ENCODE results near the gene PPP2R2C. TPM values are rescaled to one million over a fixed set of nuclear protein-coding genes. Genes with fewer than 3 reads are reported as not detected.

The PPP2R2C gene
- total RNA-seq, 2 donors from 2014 or later = 0.66 to 0.78 TPM

DNA sequence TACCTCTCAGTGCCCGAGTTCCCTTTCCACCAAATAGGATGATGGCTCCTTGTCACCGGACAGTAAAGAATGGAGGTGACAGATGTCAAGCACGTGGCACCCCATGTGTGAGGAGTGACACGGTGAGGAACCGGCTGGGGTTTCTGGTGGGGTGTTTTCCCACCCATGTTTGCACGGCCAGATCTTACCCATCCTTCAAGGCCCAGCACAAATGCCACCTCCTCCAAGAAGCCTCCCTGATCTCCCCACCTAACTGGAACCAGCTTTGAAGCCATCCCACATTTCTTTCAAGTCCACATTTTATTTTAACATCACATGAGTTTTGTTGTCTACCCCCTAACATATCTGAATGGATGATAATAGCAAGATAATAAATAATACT is 139.8 kb downstream of the PPP2R2C start:
- H3K9me3 ChIP-seq = no peaks in the 10 kb centered on the region
- no peak for DNase-seq
- TF ChIP-seq POLR2A (IDR thresholded peaks at IDR 0.05) = no peak
- TF ChIP-seq, protein P1, sequence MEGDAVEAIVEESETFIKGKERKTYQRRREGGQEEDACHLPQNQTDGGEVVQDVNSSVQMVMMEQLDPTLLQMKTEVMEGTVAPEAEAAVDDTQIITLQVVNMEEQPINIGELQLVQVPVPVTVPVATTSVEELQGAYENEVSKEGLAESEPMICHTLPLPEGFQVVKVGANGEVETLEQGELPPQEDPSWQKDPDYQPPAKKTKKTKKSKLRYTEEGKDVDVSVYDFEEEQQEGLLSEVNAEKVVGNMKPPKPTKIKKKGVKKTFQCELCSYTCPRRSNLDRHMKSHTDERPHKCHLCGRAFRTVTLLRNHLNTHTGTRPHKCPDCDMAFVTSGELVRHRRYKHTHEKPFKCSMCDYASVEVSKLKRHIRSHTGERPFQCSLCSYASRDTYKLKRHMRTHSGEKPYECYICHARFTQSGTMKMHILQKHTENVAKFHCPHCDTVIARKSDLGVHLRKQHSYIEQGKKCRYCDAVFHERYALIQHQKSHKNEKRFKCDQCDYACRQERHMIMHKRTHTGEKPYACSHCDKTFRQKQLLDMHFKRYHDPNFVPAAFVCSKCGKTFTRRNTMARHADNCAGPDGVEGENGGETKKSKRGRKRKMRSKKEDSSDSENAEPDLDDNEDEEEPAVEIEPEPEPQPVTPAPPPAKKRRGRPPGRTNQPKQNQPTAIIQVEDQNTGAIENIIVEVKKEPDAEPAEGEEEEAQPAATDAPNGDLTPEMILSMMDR (IDR thresholded peaks at IDR 0.05) = no peak
- 56 to 57% methylated on average over 6 of the region's 6 CpGs for WGBS, 2 donors
- peaks cover 0 to 5% of the 10 kb centered on the region in 2 donors for H3K27me3 ChIP-seq
- no peak for ATAC-seq
- H3K27ac ChIP-seq = no peak overlapping the region
- intact Hi-C loops (cut with DNase I) = no loop called here
- H3K4me3 ChIP-seq = no peak overlapping the region
- H3K36me3 ChIP-seq (replicated peaks in 1 of 2; ENCODE audit: insufficient read depth in 1 of 2, low read depth in 2 of 2) = no peaks in the 10 kb centered on the region
- peaks cover 6% of the 10 kb centered on the region for H3K4me1 ChIP-seq

GRCh38 chr4:6332042-6332668 is 140.3 kb downstream of the PPP2R2C start:
- ATAC-seq (peak; percentile 26), DNase-seq (peak in 2 of 4 donors; percentile 45 to 54)
- H3K27ac ChIP-seq = no peak overlapping the region
- peaks cover 0 to 5% of the 10 kb centered on the region in 2 donors for H3K27me3 ChIP-seq
- H3K9me3 ChIP-seq = no peaks in the 10 kb centered on the region
- TF ChIP-seq, protein P1 (IDR thresholded peaks at IDR 0.05) = peak; percentile 42 to 66 (median 57)
- no peak for TF ChIP-seq POLR2A (IDR thresholded peaks at IDR 0.05)
- 33 to 49% methylated on average over 14 to 18 of the region's 18 CpGs for WGBS, 2 donors
- intact Hi-C loops (cut with DNase I) = no loop called here
- H3K4me3 ChIP-seq = no peak overlapping the region
- H3K36me3 ChIP-seq (replicated peaks in 1 of 2; ENCODE audit: insufficient read depth in 1 of 2, low read depth in 2 of 2) = no peaks in the 10 kb centered on the region
- peaks cover 1% of the 10 kb centered on the region for H3K4me1 ChIP-seq

DNA sequence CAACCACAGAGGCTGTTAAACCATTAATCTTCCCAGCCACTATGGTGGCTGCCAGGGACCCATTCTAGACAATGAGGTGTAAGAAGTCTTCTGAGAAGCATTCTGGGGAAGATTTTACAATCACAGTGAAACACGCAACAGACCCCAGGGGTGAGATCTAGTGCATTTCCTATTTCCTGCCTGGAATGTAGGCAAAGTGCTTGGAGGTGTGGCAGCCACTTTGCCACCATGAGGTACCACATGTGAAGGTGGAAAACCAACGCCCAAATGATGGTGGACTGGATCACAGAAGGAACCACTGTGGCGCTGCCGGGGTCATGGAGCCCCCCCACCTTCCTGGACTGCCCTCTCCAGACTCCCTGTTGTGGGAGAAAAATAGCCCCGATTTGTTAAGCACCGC is 140.9 kb downstream of the PPP2R2C start:
- Histone ChIP-seq H3K27me3 (peaks cover 0 to 5% of the 10 kb centered on the region in 2 donors), H3K27ac (no peak overlapping the region), H3K9me3 (no peaks in the 10 kb centered on the region), H3K4me3 (no peak overlapping the region), H3K36me3 (replicated peaks in 1 of 2; ENCODE audit: insufficient read depth in 1 of 2, low read depth in 2 of 2) (no peaks in the 10 kb centered on the region), H3K4me1 (no peaks in the 10 kb centered on the region)
- WGBS, 2 donors = 80 to 92% methylated on average over 6 of the region's 6 CpGs
- ATAC-seq (no peak), DNase-seq (no peak)
- intact Hi-C loops (cut with DNase I) = no loop called here
- TF ChIP-seq POLR2A (IDR thresholded peaks at IDR 0.05) = no peak
- TF ChIP-seq, protein P1 (IDR thresholded peaks at IDR 0.05) = no peak

DNA sequence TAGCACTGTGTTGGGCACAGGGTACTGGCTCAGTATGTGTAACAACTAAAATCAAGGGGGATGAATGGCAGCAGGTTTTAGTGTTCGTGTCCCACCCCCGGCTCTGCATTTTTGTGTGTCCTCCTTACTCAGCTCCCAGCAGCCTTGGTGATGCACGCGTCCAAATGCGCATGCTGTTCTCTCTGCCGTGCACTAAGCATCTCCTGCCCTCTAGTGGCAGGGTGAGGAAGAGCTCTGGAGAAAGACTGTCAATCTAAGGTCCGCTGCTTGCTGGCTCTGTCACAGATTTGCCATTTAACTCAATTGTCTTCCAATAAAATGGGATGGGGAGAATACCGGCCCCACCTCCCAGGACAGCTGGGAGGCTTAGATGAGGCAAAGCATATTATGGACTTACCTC is 141.4 kb downstream of the PPP2R2C start:
- WGBS, 2 donors = 58 to 67% methylated on average over 8 of the region's 8 CpGs
- DNase-seq (peak in 1 of 4 donors; percentile 47), ATAC-seq (no peak)
- Histone ChIP-seq H3K27ac (no peak overlapping the region), H3K9me3 (no peaks in the 10 kb centered on the region), H3K4me3 (no peak overlapping the region), H3K36me3 (replicated peaks in 1 of 2; ENCODE audit: insufficient read depth in 1 of 2, low read depth in 2 of 2) (no peaks in the 10 kb centered on the region), H3K4me1 (no peaks in the 10 kb centered on the region), H3K27me3 (peaks cover 0 to 5% of the 10 kb centered on the region in 2 donors)
- intact Hi-C loops (cut with DNase I) = no loop called here
- TF ChIP-seq POLR2A (IDR thresholded peaks at IDR 0.05) = no peak
- TF ChIP-seq, protein P1 (IDR thresholded peaks at IDR 0.05) = peak; percentile 5 to 46 (median 38)

GRCh38 chr4:6330384-6330767 is 142.0 kb downstream of the PPP2R2C start:
- H3K27ac ChIP-seq = no peak overlapping the region
- ATAC-seq (no peak), DNase-seq (no peak)
- peaks cover 0 to 5% of the 10 kb centered on the region in 2 donors for H3K27me3 ChIP-seq
- H3K9me3 ChIP-seq = no peaks in the 10 kb centered on the region
- TF ChIP-seq, protein P1 (IDR thresholded peaks at IDR 0.05) = no peak
- TF ChIP-seq POLR2A (IDR thresholded peaks at IDR 0.05) = no peak
- no peaks in the 10 kb centered on the region for H3K4me1 ChIP-seq
- intact Hi-C loops (cut with DNase I) = no loop called here
- no peak overlapping the region for H3K4me3 ChIP-seq
- no peaks in the 10 kb centered on the region for H3K36me3 ChIP-seq (replicated peaks in 1 of 2; ENCODE audit: insufficient read depth in 1 of 2, low read depth in 2 of 2)
- WGBS, 2 donors = 76 to 91% methylated on average over 7 of the region's 7 CpGs

All from body of pancreas (tissue), 4 donors.